HG03439 (cell line): ENCODE measurements around the gene FHIT.

Experiments
- ATAC-seq: cut with Tn5 transposase; IDR thresholded peaks from one replicate; pipeline ENCODE4 v1.9.1; 2021; ENCODE audit warnings: mild to moderate bottlenecking, moderate library complexity; ENCODE audit not compliant: unreplicated experiment

Gene FHIT

GRCh38 chr3:60202052-60202726 is 1049.1 kb downstream of the FHIT start:
- ATAC-seq: no peak

GRCh38 chr3:60199306-60199705 is 1051.9 kb downstream of the FHIT start:
- ATAC-seq: no peak

GRCh38 chr3:60198179-60198720 is 1053.0 kb downstream of the FHIT start:
- ATAC-seq: no peak

- no peak for ATAC-seq
These were observed 1058.7 kb downstream of the FHIT start for GRCh38 chr3:60192297-60193114.

GRCh38 chr3:60190073-60190472 is 1061.2 kb downstream of the FHIT start:
- no peak for ATAC-seq

- ATAC-seq: no peak
These were observed 1061.9 kb downstream of the FHIT start for GRCh38 chr3:60189304-60189703.

- ATAC-seq: no peak
These were observed 1062.4 kb downstream of the FHIT start for GRCh38 chr3:60188803-60189202.

GRCh38 chr3:60187343-60187742 is 1063.9 kb downstream of the FHIT start:
- ATAC-seq: no peak

- no peak for ATAC-seq
These were observed 1064.9 kb downstream of the FHIT start for GRCh38 chr3:60186359-60186758.

- ATAC-seq: no peak
These were observed 1066.1 kb downstream of the FHIT start for GRCh38 chr3:60185161-60185560.

- ATAC-seq: no peak
These were observed 1068.6 kb downstream of the FHIT start for GRCh38 chr3:60182697-60183096.

GRCh38 chr3:60178931-60179653 is 1072.2 kb downstream of the FHIT start:
- ATAC-seq: no peak

- ATAC-seq: no peak
These were observed 1073.5 kb downstream of the FHIT start for GRCh38 chr3:60177726-60178125.

GRCh38 chr3:60176614-60177013 is 1074.6 kb downstream of the FHIT start:
- no peak for ATAC-seq

- no peak for ATAC-seq
These were observed 1075.6 kb downstream of the FHIT start for GRCh38 chr3:60175680-60176079.

GRCh38 chr3:60169755-60170154 is 1081.5 kb downstream of the FHIT start:
- no peak for ATAC-seq

GRCh38 chr3:60167186-60167585 is 1084.1 kb downstream of the FHIT start:
- no peak for ATAC-seq

GRCh38 chr3:60160822-60161748 is 1090.2 kb downstream of the FHIT start:
- ATAC-seq: no peak

- ATAC-seq: no peak
These were observed 1091.0 kb downstream of the FHIT start for GRCh38 chr3:60160111-60160821.

- no peak for ATAC-seq
These were observed 1093.2 kb downstream of the FHIT start for GRCh38 chr3:60158035-60158434.
